ENCODE measurements around the gene TGFB3.
"Not testable (repeated sequence)": the region's sequence is repeated elsewhere in the genome, so short reads cannot be mapped to it uniquely, and the experiment has no call there.

Gene TGFB3

GRCh38 chr14:75926431-75927115 lies 55.2 kb downstream of the TGFB3 start:
- Histone ChIP-seq H2BK120ac (ENCODE audit: low read depth, low read length) (no peak overlapping the region), H3K27ac (replicated peaks; ENCODE audit: low read length) (no peak overlapping the region), H2AK5ac (ENCODE audit: low read depth, low read length) (no peak overlapping the region), H3K79me1 (ENCODE audit: low read depth, low read length) (no peaks in the 10 kb centered on the region), H3K18ac (ENCODE audit: low read length) (no peak overlapping the region), H2BK5ac (ENCODE audit: low read length) (no peak overlapping the region), H3K4ac (ENCODE audit: low read length) (no peak overlapping the region), H3K27me3 (ENCODE audit: control insufficient read depth in 3 of 3, insufficient read depth in 3 of 3, low read depth in 1 of 3, low read length in 3 of 3) (no peaks in the 10 kb centered on the region), H3K14ac (ENCODE audit: low read length) (no peak overlapping the region), H3K4me3 (ENCODE audit: low read length in 2 of 2) (no peak overlapping the region), H2BK12ac (ENCODE audit: low read length) (no peak overlapping the region), H4K91ac (ENCODE audit: low read depth, low read length, poor library complexity) (no peak overlapping the region), H3K23ac (ENCODE audit: low read depth, low read length, poor library complexity) (no peak overlapping the region), H4K8ac (ENCODE audit: low read depth, low read length) (no peak overlapping the region), H2BK15ac (ENCODE audit: low read length) (no peak overlapping the region), H3K9me3 (replicated peaks in 1 of 2; ENCODE audit: control insufficient read depth in 2 of 2, insufficient read depth in 1 of 2, low read depth in 1 of 2, low read length in 2 of 2) (no peaks in the 10 kb centered on the region), H2AFZ (ENCODE audit: low read length) (no peak overlapping the region), H3K9ac (ENCODE audit: low read depth, low read length, poor library complexity) (no peak overlapping the region), H3K4me2 (ENCODE audit: insufficient read depth, low read length, poor library complexity, severe bottlenecking) (no peak overlapping the region), H3K36me3 (replicated peaks in 1 of 2; ENCODE audit: control insufficient read depth in 2 of 2, insufficient read depth in 2 of 2, low read length in 2 of 2) (no peaks in the 10 kb centered on the region), H3K4me1 (ENCODE audit: control insufficient read depth in 2 of 2, insufficient read depth in 1 of 2, low read depth in 1 of 2, low read length in 2 of 2) (no peaks in the 10 kb centered on the region)
- DNase-seq (ENCODE audit: low spot score): no peak
- no CpG with 5 or more reads among the region's 4 CpGs for WGBS, 2 donors (ENCODE audit: extremely low coverage in 2 of 2, insufficient read length in 2 of 2, insufficient replicate concordance in 1 of 2)

- not testable (repeated sequence) for H3K36me3 ChIP-seq (replicated peaks in 1 of 2; ENCODE audit: control insufficient read depth in 2 of 2, insufficient read depth in 2 of 2, low read length in 2 of 2); H3K9ac ChIP-seq (ENCODE audit: low read depth, low read length, poor library complexity); H2AFZ ChIP-seq (ENCODE audit: low read length); H2BK15ac ChIP-seq (ENCODE audit: low read length); H4K8ac ChIP-seq (ENCODE audit: low read depth, low read length); H3K23ac ChIP-seq (ENCODE audit: low read depth, low read length, poor library complexity); H3K79me1 ChIP-seq (ENCODE audit: low read depth, low read length); H3K18ac ChIP-seq (ENCODE audit: low read length); H3K4me2 ChIP-seq (ENCODE audit: insufficient read depth, low read length, poor library complexity, severe bottlenecking); H3K27me3 ChIP-seq (ENCODE audit: control insufficient read depth in 3 of 3, insufficient read depth in 3 of 3, low read depth in 1 of 3, low read length in 3 of 3); H2AK5ac ChIP-seq (ENCODE audit: low read depth, low read length); H3K4ac ChIP-seq (ENCODE audit: low read length); H3K9me3 ChIP-seq (replicated peaks in 1 of 2; ENCODE audit: control insufficient read depth in 2 of 2, insufficient read depth in 1 of 2, low read depth in 1 of 2, low read length in 2 of 2); H3K4me1 ChIP-seq (ENCODE audit: control insufficient read depth in 2 of 2, insufficient read depth in 1 of 2, low read depth in 1 of 2, low read length in 2 of 2); H4K91ac ChIP-seq (ENCODE audit: low read depth, low read length, poor library complexity); H2BK5ac ChIP-seq (ENCODE audit: low read length); H3K27ac ChIP-seq (replicated peaks; ENCODE audit: low read length); H3K4me3 ChIP-seq (ENCODE audit: low read length in 2 of 2); H3K14ac ChIP-seq (ENCODE audit: low read length); DNase-seq (ENCODE audit: low spot score); H2BK12ac ChIP-seq (ENCODE audit: low read length); H2BK120ac ChIP-seq (ENCODE audit: low read depth, low read length)
- no CpG with 5 or more reads among the region's 54 CpGs for WGBS, 2 donors (ENCODE audit: extremely low coverage in 2 of 2, insufficient read length in 2 of 2, insufficient replicate concordance in 1 of 2)
Observed at GRCh38 chr14:75925141-75925840, 56.5 kb downstream of the TGFB3 start.

GRCh38 chr14:75920421-75920820 lies 61.4 kb downstream of the TGFB3 start:
- H4K8ac ChIP-seq (ENCODE audit: low read depth, low read length): not testable (repeated sequence)

GRCh38 chr14:75917946-75918335 lies 63.9 kb downstream of the TGFB3 start:
- no peak overlapping the region for H4K8ac ChIP-seq (ENCODE audit: low read depth, low read length)
- no CpG with 5 or more reads among the region's 1 CpG for WGBS, 2 donors (ENCODE audit: extremely low coverage in 2 of 2, insufficient read length in 2 of 2, insufficient replicate concordance in 1 of 2)
- H3K14ac ChIP-seq (ENCODE audit: low read length): no peak overlapping the region
- no peak overlapping the region for H3K27ac ChIP-seq (replicated peaks; ENCODE audit: low read length)
- no peak overlapping the region for H2BK15ac ChIP-seq (ENCODE audit: low read length)
- DNase-seq (ENCODE audit: low spot score): no peak
- H3K36me3 ChIP-seq (replicated peaks in 1 of 2; ENCODE audit: control insufficient read depth in 2 of 2, insufficient read depth in 2 of 2, low read length in 2 of 2): no peaks in the 10 kb centered on the region
- no peaks in the 10 kb centered on the region for H3K27me3 ChIP-seq (ENCODE audit: control insufficient read depth in 3 of 3, insufficient read depth in 3 of 3, low read depth in 1 of 3, low read length in 3 of 3)
- no peak overlapping the region for H3K4me3 ChIP-seq (ENCODE audit: low read length in 2 of 2)
- H3K23ac ChIP-seq (ENCODE audit: low read depth, low read length, poor library complexity): no peak overlapping the region
- no peak overlapping the region for H2AK5ac ChIP-seq (ENCODE audit: low read depth, low read length)
- no peak overlapping the region for H2BK12ac ChIP-seq (ENCODE audit: low read length)
- H3K9me3 ChIP-seq (replicated peaks in 1 of 2; ENCODE audit: control insufficient read depth in 2 of 2, insufficient read depth in 1 of 2, low read depth in 1 of 2, low read length in 2 of 2): peaks cover 0 to 2% of the 10 kb centered on the region in 2 donors
- no peak overlapping the region for H3K9ac ChIP-seq (ENCODE audit: low read depth, low read length, poor library complexity)
- no peak overlapping the region for H3K18ac ChIP-seq (ENCODE audit: low read length)
- H3K4ac ChIP-seq (ENCODE audit: low read length): no peak overlapping the region
- no peaks in the 10 kb centered on the region for H3K79me1 ChIP-seq (ENCODE audit: low read depth, low read length)
- H4K91ac ChIP-seq (ENCODE audit: low read depth, low read length, poor library complexity): no peak overlapping the region
- H2BK5ac ChIP-seq (ENCODE audit: low read length): no peak overlapping the region
- H3K4me2 ChIP-seq (ENCODE audit: insufficient read depth, low read length, poor library complexity, severe bottlenecking): no peak overlapping the region
- H2AFZ ChIP-seq (ENCODE audit: low read length): no peak overlapping the region
- H3K4me1 ChIP-seq (ENCODE audit: control insufficient read depth in 2 of 2, insufficient read depth in 1 of 2, low read depth in 1 of 2, low read length in 2 of 2): peaks cover 0 to 9% of the 10 kb centered on the region in 2 donors
- no peak overlapping the region for H2BK120ac ChIP-seq (ENCODE audit: low read depth, low read length)

More at GRCh38 chr14:75920421-75920820, 61.4 kb downstream of the TGFB3 start:
- not testable (repeated sequence) for H2AFZ ChIP-seq (ENCODE audit: low read length); H3K9ac ChIP-seq (ENCODE audit: low read depth, low read length, poor library complexity); H2AK5ac ChIP-seq (ENCODE audit: low read depth, low read length); DNase-seq (ENCODE audit: low spot score); H3K36me3 ChIP-seq (replicated peaks in 1 of 2; ENCODE audit: control insufficient read depth in 2 of 2, insufficient read depth in 2 of 2, low read length in 2 of 2); H3K4me3 ChIP-seq (ENCODE audit: low read length in 2 of 2); H3K9me3 ChIP-seq (replicated peaks in 1 of 2; ENCODE audit: control insufficient read depth in 2 of 2, insufficient read depth in 1 of 2, low read depth in 1 of 2, low read length in 2 of 2); H3K18ac ChIP-seq (ENCODE audit: low read length); H3K23ac ChIP-seq (ENCODE audit: low read depth, low read length, poor library complexity); H3K27me3 ChIP-seq (ENCODE audit: control insufficient read depth in 3 of 3, insufficient read depth in 3 of 3, low read depth in 1 of 3, low read length in 3 of 3); H4K91ac ChIP-seq (ENCODE audit: low read depth, low read length, poor library complexity); H3K27ac ChIP-seq (replicated peaks; ENCODE audit: low read length); H2BK5ac ChIP-seq (ENCODE audit: low read length); H3K79me1 ChIP-seq (ENCODE audit: low read depth, low read length); H2BK12ac ChIP-seq (ENCODE audit: low read length); H2BK120ac ChIP-seq (ENCODE audit: low read depth, low read length); H3K4me2 ChIP-seq (ENCODE audit: insufficient read depth, low read length, poor library complexity, severe bottlenecking); H2BK15ac ChIP-seq (ENCODE audit: low read length); H3K4me1 ChIP-seq (ENCODE audit: control insufficient read depth in 2 of 2, insufficient read depth in 1 of 2, low read depth in 1 of 2, low read length in 2 of 2); H3K4ac ChIP-seq (ENCODE audit: low read length); H3K14ac ChIP-seq (ENCODE audit: low read length)
- no CpG with 5 or more reads among the region's 4 CpGs for WGBS, 2 donors (ENCODE audit: extremely low coverage in 2 of 2, insufficient read length in 2 of 2, insufficient replicate concordance in 1 of 2)
